ENCODE data around the gene MAML3. TPM values are rescaled to one million over a fixed set of nuclear protein-coding genes. Genes with fewer than 3 reads are reported as not detected.

MAML3 gene
- total RNA-seq, 1 donor from 2014 or later, result 7.3 TPM

DNA sequence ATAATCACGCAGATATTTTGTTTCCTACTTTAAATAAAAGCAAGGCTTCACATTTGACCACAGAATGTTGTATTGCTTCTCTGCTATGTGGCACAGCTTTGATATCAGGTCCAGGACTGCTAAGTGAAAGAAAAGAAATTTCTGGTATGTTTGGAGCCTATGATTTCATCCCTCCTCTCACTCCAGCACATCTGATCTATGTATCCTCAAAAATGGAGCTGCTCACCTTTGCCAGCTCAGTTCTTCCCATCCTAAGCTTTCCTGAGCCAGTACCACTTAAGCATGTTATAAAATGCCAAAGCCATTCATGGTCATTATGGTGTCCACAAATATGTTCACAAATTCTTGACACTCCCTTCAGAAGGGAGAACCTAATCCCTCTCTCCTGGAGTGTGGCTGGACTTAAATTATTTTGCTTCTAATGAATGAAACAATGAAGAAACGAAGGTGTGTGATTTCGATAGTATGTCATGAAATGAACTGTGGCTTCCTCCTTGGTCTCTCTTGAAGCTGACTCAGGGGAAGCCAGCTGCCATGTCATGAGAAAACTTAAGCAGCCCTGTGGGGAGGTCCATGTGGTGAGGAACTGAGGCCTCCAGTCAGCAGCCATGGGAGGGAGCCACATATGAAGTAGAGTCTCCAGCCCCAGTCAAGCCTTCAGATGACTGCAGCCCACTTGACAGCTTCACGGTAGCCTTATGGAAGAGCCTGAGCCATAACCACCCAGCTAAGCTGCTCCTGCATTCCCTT lies 280.7 kb downstream of the MAML3 start:
- DNase-seq (ENCODE audit: low spot score), result no peak

DNA sequence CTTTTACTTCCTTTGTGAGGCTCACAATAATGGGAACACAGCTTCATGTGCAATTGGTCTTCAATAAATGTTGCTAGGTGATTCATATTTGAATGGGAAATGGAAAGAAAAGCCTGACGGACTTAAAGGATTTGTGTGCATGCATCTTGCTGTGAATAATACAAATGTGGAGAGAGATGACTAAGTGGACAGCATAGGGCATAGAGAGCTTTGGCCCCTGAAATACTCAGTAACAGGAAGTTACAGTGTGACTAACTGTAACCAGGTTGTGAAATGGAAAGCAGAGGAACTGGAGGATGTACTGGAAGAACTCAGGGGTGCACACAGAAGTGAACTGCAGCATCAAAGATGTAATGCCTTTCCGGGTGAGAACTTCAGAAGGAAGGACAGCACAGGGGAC lies 281.7 kb downstream of the MAML3 start:
- no peak for DNase-seq (ENCODE audit: low spot score)

DNA sequence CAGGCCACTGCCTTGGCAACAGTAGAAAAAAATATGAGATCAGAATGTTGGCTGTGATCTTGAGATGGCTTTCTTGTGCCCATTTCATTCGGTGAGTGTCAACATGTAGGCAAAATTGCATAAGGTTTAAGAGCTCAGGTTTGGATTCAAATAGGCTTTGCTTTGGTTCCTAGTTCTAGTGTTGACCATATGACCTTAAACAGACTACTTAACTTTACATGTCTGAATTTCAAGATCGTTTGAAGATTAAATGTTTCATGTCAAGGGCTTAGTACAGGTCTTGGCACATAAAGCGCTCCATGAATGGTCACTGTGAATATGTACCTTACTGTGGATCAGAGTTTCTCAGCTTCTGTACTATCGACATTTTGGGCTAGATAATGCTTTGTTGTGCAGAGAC lies 284.2 kb downstream of the MAML3 start:
- no peak for DNase-seq (ENCODE audit: low spot score)

DNA sequence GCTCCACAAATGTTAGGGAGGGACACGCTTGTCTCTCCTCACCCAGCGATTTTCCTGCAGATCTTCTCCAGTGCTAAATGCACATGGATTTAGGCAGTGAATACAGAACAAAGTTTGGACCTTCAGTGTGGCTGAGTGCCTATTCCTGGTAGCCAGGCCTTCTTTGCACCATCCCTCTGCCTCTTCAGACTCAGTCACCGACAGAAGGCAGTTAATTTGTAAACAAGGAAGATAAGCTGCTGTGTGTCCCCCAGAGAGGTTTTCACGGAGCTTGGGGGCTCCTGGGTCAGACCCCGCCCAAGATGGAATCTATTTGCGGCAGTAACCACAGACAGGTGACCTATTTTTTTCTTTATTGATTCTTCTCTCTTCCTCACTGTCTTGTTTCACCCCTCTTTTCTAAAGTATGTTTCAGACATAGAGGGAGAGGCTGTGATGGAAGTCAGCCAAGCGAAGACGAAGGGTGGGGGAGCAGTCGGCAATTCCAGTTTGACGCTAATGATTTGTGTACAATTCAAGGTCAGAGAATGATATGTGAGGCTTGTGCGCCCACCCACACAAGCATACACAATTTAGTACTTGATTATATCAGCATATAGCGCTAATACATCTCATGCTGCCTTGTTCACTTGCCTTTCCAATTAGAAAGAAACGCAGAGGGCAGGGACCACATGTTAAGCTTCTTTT lies 287.6 kb downstream of the MAML3 start:
- no peak for DNase-seq (ENCODE audit: low spot score)

DNA sequence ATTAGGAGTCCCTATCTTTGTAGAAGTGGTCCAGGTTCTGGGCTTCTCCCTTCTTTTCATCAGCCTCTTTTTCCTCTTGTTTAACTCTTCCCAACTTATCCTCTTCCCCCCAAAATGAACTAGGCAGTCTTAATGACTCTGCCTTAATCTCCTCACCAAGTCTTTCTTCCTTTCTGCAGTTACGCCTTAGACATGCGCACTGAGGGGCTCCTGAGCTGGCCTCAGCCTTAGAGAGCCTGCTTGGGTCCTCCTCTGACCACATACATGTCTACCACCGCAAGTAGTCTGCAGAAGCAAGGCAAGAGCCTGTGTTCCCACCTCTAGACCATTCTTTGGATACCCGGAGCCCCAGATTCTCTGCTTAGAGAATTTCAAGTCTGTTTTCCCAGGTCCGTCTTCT lies 288.4 kb downstream of the MAML3 start:
- DNase-seq (ENCODE audit: low spot score), result no peak

DNA sequence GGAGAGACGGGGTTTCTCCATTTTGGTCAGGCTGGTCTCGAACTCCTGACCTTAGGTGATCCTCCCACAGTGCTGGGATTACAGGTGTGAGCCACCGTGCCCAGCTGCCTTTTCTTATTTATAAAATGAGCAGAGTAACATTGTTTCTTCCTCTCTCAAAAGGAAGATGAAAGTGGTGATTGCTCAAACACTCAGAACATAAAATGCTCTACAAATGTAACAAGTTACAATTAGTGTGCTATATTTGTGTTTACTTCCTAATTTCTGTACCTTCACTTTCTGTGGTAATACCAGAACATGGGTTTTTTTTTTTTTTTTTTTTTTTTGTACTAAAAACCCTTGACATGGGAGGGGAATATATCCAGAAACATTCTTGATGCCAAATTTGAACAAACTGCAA lies 290.5 kb downstream of the MAML3 start:
- DNase-seq (ENCODE audit: low spot score), result no peak

DNA sequence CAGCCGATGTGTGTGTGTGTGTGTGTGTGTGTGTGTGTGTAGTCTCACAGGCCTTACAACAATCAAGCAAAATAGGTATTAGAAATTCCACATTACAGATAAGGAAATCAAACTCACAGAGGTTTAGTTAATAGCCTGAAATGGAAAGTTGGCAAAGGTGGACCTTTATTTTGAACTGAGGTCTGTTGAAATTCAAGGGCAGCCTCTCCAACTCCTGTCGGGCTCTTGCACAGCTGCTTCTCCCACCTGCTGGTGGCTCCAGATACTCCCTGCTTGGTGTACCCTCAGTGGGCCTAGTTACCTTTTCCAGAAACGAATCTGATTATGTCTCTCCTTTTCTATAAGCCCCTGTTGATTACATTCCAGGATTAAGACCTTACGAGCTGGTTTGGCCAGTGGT lies 292.5 kb downstream of the MAML3 start:
- DNase-seq (ENCODE audit: low spot score), result no peak

DNA sequence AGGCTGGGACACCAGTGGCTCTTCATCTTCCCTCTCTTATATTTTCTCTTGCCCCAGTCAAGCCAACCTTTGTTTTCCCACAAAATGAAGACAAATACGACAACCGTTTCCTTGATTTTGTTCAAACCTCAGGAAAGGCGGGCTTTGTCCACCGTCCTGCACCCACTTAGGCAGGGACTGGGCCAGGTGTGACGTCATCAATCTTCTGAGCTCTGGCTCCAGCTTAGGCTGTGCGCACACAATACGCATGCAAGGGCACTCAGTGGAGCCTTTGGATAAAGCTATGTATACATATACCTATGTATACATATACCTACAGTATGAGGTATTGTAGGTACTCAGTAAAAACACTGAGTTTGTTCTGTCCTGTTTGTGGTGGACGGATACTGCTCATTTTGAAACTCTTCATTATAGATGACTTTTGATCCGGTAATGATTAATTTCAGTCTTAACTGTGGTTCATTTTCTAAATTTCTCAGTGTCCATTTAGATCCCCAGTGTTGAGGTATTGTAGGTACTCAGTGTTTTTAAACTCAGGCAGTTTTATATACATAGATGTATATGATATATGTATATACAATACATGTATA lies 293.5 kb downstream of the MAML3 start:
- DNase-seq (ENCODE audit: low spot score), result no peak

DNA sequence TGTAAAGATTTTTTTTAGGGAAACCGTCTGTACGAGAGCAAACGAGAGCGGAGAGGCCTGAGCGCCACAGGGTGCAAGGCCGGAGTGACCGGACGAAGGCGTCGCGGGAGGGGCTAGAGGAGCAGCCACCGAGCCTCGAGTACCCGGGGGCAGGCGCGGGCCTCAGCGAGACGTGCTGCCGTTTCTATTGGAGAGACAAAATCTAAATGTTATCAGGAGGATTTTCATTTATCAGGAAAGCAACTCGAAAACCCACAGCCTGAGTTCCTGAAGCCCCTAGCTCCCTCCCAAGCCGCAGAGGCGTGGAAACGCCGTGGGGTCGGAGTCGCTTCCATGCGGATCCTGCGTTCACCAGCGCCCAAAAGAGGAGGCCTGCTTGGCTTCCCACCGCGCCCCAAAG lies 294.1 kb downstream of the MAML3 start:
- no peak for DNase-seq (ENCODE audit: low spot score)

DNA sequence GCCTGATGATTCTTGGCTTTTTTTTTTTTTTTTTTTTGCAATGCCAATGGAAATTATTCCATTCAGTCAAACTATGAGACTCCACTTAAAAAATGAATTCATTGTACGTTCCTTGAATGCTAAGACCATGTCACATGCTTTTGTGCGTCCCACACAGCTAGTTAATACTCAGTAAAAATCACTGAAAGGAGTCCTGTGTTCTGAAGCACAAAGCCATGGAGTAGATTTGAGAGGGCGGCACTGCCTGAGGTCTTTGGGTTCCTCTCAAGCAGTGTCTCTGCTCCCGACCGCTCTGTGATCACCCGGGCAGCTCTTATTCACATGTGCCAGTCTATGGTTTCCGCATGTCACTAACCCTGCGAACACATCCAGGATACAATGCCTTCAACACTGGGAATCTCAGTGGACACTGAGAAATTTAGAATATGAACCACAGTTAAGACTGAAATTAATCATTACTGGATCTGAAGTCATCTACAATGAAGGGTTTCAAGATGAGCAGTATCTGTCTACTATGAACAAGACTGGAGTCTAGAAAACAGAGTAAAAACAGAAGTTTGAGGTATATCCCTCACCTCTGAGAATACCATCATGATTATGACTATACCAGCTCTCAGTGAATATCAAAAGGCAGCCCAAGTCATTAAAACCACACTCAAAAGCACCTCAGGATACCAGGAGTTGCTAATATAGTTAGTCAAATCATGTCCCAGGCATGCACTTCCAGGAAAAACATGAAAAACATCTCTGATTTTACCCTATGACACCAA lies 295.4 kb downstream of the MAML3 start:
- DNase-seq (ENCODE audit: low spot score), result no peak

DNA sequence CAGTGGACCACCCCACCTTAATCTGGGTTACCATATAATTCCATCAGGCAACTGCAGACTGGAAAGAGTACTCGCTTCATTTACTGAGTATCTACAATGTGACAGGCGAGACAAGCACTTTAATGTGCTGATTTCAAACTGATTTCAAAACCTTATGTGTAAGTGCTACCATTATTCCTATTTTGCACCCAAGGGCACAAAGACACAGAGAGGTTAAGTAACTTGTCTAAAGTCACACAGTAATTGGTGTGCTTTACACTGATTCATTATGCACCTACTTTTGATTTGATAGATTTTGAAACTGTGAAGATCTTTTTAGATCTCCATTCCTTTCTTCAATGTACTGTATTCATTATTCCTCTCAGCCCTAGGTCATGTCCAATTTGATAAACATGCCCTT lies 296.0 kb downstream of the MAML3 start:
- no peak for DNase-seq (ENCODE audit: low spot score)

DNA sequence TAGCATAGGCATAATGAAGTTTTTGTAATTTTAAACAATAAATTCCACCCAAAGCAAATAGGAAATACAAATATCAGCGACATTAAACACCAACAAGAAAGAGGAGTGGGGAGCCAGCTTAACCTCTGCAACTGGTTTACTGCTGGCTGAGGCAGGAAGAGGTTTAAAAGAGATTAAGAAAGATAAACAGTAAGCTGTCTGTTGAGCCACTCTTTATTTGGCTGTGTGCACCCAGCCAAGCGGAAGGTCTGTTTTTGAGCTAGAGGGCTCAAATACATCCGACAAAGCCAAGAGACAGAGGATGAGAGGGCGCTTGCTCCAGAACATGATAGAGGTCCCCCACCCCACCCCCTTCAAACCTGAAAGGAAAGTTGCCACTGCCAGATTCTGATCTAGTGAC lies 297.0 kb downstream of the MAML3 start:
- no peak for DNase-seq (ENCODE audit: low spot score)

DNA sequence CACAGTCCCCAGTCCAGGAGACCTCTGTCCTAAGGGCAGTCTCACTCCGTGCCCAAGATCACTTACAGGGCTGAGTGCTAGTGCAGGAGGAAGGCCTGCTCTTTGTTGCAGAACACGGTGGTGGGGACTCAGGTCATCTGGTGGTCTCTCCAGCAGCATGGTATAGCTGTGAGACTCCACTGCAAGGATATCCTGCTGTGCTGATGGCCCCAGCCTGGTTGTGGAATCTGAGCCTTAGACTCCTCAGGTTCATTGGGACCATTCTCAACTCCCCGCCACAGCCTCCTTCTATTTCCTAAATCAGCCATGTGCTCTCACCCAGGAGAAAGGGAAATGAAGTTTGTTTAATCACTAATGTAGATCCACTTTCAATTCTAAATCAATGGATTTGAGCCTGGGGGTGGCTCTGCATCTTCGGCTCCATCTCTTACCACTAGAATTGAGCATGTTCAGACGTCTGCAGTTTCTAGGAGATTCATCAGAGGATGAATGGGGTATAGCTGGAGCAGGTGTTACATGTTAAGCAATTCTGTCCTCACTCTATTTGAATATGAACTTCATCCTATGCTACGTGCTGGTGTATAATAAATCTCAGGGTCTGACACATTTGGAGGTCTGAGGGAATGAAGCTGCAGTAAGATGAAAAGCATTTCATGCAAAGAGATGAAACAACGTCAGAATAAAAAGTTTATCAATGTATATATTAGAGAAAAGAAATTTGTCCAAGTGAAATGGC lies 299.1 kb downstream of the MAML3 start:
- no peak for DNase-seq (ENCODE audit: low spot score)

DNA sequence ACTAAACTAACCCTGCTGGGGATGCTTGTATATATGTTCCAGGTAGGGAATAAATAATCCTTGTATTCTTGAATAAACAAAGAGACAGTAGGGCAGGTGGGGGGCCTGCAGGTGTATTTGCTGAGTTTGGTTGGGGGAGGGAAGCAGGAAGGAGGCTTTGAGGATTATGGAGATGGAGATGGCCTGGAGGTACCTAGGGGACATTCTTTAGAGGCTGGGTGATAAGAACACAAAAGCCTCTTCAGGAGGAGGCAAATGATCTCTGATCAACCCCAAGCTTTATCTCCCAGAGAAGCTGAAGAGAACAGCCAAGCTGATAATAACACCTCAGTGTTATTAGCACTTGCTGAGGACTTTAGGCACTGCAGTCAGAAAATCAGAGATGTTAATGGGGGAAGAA lies 300.7 kb downstream of the MAML3 start:
- no peak for DNase-seq (ENCODE audit: low spot score)

DNA sequence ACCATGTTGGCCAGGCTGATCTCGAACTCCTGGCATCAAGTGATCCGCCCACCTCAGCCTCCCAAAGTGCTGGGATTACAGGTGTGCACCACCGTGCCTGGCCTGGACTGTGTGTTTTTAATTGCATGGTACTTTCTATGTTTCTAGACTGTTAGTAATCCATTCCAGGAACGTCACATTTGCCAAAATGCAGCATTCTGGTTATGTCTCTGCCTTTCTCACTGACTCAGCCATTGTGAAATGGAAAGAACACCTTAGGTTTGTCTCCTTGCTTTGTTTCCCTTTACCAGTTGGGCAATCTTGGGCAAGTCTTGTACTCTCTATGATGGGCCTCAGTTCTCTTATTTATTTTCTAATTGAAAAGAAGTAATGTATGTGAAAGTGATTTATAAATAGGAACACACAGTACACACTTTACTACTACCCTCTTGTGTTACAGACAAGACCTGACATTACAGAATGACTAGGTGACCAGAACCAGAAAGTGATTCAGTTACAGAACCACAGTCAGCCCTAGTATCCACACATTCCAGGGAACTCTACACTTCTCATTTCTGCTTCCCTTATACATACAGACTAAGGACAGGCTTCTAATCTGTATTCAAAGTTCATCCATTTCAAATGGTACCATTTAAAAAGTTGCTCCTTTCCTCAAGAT lies 301.2 kb downstream of the MAML3 start:
- DNase-seq (ENCODE audit: low spot score), result no peak

DNA sequence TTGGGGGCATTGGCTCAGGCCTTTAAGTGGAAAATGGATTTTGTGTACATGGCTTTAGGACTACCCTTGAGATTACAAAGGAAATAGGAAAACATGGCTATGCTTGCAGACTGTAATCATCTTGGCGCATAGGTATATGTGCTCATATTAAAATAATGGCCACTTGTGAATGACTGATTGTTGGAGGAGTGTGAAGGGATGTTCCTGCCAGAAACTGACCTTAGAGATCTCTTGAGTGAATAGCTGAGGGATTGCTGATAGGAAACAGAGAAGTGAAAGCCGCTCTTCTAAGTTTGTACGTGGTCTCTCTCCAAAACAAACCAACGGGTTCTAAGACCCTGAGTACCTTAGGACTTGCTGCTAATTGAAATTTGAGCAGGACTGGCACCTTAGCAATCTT lies 302.3 kb downstream of the MAML3 start:
- DNase-seq (ENCODE audit: low spot score), result no peak

DNA sequence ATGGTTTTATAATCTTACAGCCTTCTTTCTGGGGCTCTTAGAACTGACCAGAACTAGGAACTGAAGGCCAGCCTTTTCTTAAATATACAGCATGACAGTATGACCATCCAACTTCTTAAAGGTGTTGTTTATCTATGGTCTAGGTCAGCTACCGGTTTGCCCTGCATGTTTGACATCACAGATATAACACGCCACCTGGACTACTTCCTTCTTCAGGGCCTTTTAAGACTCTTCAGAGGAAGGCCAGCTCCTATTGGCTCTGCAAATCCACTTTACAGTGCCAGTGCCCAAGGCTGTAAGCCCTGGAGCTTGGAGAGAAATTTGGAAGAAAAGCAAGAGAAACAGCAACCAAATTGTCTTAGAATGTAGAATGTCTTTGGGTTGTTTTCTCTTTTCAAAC lies 302.9 kb downstream of the MAML3 start:
- DNase-seq (ENCODE audit: low spot score), result no peak

DNA sequence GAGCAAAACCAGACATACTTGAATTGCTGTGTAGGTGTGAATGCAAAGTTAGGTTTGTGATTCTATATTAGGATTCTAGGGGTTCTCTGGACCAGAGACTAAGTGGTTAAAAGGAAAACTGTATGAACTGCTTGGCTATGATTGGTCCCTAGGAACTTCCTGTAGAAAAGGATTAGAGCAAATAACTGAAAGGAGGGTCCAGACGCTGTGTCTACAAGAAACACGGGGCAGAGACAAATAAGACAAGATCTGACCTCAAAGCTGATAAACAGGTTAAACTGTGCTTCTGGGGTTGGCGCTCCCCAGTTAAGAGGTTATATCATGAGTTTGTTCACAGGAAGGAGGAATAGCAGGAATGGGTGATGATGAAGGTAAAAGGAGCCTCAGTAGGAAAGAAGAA lies 304.8 kb downstream of the MAML3 start:
- no peak for DNase-seq (ENCODE audit: low spot score)

DNA sequence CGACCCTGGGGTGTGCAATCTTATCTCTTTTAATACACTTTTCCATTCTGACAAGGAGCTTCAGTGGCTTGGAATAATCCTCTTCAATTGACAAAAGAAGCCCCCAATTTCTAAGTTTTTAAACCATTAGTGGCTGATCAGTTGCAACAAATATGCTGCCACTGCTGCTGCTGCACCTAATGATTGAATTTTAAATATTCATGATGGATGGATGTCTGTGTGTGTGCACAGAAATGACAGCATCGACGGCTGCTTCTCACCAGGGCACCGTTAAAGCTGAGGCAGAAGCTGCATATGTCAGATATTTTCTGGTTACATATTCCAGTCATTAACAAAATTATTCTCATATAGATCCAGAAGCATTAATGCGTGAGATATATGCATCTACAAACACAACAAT lies 306.0 kb downstream of the MAML3 start:
- DNase-seq (ENCODE audit: low spot score), result no peak

DNA sequence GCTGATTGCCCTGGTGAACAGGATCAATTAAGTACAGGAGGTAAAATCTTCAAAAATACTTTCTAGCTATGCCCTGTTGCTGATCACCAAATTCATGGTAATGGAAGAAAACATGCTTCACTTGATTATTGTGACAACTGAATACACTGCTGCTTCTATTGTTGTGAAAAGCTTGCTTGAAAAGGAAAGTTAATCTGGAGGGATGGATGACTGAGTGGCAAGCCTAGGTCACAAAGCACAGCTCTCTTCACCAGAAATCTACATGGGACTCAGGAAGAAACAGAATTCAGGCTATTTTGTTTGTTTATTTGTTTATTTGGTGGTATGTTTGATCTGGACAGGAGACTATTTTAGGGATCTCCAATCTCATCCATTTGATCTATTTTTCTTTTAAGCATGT lies 306.4 kb downstream of the MAML3 start:
- DNase-seq (ENCODE audit: low spot score), result no peak

DNA sequence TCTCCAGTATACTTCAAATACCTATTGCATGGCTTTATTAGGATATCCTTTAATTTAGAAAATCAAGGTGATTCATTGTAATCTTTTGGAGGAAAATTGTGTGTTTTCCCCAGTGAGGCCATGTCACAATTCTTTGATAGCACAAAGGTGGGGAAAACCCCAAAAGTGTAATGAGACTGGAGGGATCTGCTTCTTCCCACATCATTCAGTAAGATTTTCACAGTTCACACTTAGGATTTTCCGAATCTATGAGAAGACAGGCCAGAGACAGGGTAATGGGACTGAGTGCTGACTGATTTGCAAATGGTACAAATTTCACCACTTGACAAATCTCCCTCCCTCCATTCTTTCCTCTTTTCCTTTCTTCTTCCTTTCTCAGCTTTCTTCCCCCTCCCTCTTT lies 307.2 kb downstream of the MAML3 start:
- no peak for DNase-seq (ENCODE audit: low spot score)
